ENCODE results near the gene KCNC1.

- TF ChIP-seq CTCF (conservative IDR thresholded peaks at IDR 0.05; ENCODE audit: low read depth, low read length): no peak
- no peak for TF ChIP-seq RAD21 (IDR thresholded peaks at IDR 0.05; ENCODE audit: low read length)
- no peak for TF ChIP-seq CHD1 (IDR thresholded peaks at IDR 0.05; ENCODE audit: low read depth, low read length)
- no peak for TF ChIP-seq CEBPB (IDR thresholded peaks at IDR 0.05; ENCODE audit: low read depth, low read length)
- no peak for TF ChIP-seq RFX5 (IDR thresholded peaks at IDR 0.05; ENCODE audit: low read depth, low read length)
- TF ChIP-seq POLR2A (IDR thresholded peaks at IDR 0.05; ENCODE audit: low read depth, low read length): no peak
- no peak for TF ChIP-seq SMC3 (IDR thresholded peaks at IDR 0.05; ENCODE audit: low read depth, low read length)
These were observed 42.6 kb downstream of the KCNC1 start for GRCh38 chr11:17777086-17777737.
